Activated T-cell treated with anti-CD3 and anti-CD28 coated beads for 1 hour (primary cell): ENCODE results near the gene ACOXL.

Experiments
- DNase-seq: peaks from one replicate; pipeline ENCODE4 v3.0.0-alpha.2; 2020; ENCODE audit warnings: low read depth

The ACOXL gene

DNA sequence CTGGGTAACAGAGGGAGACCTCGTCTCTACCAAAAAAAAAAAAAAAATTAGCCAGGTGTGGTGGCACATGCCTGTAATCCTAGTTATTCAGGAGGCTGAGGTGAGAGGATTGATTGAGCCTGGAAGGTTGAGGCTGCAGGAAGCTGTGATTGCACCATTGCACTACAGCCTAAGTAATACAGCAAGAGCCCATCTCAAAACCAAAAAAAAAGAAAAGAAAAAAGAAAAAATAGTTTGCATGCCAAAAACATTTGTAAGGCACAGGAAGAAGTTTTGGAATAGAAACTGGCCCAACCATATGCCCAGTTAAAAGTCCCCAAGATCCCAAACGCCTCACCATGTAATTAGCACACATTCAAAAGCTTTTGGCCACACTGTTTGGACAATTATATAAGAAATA is 13.4 kb upstream of the ACOXL start:
- no peak for DNase-seq

GRCh38 chr2:110720547-110720946 is 11.8 kb upstream of the ACOXL start:
- DNase-seq, result no peak

GRCh38 chr2:110724820-110725219 is 7.6 kb upstream of the ACOXL start:
- no peak for DNase-seq

DNA sequence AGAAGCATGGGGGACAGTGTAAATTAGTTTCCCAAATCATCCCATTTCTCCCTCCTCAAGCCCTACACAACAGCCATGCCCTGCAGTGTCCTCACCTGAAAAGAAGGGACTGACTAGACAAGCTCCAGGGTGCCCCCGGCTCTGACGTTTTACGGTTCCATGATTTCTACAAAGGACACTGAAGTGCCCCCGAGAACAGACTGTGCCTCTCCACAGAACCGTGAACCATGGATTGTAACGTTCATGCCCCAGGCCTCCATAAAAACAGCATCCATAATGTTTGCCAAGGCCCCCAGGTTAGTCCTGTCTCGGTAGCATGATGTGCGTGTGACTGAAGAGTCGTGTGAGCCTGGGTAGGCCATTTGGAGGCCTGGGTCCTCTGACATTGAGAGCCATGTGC is 7.0 kb upstream of the ACOXL start:
- DNase-seq, result no peak

DNA sequence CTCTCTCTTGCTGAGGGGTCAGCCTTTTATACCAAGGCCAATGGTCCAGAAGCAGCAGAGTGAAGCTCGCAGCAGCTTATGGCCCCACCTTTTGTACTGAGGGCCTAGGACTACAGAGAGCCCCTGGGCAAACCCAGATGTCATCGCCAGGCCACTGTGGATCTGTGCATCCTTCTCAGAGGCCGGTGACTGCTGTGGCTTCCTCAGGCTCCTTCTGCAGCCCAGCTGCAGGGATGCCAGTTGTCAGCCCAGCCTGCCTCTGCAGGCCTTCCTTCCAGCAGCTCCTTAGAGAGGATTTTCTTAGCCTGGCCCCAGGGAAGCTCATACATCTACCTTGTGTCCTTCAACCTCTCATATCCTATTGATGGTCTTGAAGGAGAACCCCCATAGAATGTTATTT is 6.5 kb upstream of the ACOXL start:
- no peak for DNase-seq

DNA sequence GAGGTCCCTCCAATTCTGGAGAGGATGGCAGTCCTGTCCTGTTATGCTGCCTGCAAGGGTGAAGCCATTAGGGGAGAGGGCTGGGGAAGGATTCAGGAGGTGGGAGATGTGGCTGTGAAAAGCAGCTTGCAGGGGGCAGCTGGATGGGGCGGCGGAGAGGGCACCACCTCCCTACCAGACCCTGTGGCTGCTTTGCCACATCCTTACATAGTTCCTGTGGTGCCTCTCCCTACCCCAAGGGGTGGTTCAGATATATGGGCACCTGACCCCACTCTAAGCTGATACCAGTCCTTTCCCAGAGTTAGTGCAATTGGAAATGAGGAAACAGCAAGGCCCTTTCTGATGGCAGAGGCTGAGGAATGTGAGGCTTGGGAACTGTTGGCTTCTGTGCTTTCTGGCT is 6.1 kb upstream of the ACOXL start:
- DNase-seq, result no peak

DNA sequence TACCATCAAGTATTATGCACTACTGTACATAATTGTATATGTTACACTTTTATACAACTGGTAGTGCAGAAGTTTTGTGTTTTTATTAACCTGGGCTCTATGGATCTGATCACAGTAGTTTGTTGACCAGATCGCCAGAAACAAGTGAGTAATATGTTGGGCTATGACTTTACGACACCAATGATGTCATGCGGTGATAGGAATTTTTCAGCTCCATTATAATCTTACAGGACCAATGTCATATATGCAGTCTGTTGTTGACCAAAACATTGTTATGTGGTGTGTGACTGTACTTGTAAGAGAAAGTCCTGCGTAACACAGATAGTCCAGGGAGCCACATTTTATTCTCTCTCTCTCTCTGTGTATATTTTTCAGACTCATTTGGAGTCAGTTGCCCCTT is 4.5 kb upstream of the ACOXL start:
- no peak for DNase-seq

DNA sequence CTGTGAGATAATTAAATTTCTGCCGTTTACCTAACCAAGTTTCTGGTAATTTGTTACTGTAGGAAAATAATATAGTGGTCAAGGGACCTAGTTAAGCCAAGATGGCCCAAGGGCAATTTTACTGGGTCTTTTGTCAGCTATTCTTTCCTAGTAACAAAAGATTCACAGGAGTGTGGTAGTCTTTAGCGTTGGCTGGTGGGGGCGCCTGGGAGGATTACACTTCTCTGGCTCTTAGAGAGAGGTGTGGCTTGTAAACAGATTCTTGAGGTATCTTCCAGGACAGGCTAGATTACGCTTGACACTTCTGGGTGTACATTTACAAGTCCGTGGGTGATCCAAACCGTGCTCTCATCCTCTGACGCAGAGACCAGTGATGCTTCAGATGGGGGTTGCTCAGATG is 3.3 kb upstream of the ACOXL start:
- no peak for DNase-seq

DNA sequence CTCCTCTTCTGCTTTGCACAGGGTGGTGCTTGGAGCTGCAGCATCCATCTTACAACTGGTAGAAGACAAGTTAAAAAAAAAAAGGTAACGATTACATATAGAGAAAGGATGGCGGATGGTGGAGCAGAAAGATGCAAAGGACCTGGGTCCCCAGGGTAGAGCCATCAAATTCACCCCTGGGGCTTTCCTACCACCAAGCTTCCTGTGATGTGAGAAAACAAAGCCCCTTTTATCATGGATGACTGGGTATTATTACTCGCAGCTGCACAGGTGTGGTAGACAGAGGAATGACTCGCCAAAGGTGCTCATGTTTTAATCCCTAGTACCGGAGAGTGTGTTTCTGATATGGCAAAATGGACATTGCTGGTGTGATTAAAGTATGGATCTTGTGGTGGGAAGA is 1.3 kb upstream of the ACOXL start:
- no peak for DNase-seq

GRCh38 chr2:110735366-110735765 is 3.0 kb downstream of the ACOXL start:
- DNase-seq, result no peak

DNA sequence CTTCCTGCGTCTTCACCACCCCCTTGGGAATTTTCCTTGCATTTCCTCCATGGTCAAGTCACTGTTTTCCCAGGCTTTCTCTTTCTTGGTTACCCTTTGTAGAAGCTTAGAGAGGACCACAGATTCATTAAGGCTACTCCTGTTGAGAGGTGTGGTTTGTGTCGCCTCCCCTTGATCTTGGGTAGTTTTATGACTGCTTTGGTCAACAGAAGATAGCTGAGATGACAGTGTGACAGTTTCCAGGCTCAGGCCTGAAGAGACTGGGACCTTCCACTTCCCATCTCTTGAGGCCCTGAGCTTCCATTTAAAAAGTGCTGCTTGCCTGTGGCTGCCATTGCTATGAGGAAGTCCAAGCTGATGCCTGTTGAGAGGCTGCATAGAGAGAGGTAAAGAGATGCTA is 5.4 kb downstream of the ACOXL start:
- DNase-seq, result no peak

DNA sequence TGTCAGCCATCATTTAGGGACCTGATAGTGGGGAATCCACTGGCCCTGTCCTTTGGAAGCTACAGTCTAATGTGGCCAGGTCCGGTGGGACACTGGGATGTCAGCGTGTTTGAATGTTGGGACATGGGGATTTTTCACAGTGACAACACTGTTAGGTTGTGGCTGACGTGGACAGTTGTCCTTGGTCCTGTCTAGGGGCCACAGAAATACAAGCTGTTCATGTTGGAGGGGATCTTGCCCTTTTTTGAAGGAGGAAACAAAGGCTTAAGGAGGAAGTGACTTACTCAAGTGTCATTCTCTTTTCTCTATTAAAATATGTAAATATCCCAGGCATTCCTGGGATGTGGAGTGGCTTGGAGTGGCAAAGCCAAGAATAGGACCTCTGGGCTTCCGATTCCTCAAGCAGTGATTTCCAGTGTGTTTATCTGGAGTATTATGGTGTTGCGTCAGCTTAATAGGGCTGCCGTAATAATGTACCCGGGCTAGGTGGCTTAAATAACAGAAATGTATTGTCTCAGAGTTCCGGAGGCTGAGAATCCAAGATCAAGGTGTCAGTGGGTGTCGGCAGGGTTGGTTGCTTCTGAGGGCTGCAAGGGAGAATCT is 8.5 kb downstream of the ACOXL start:
- no peak for DNase-seq

- no peak for DNase-seq
Observed at GRCh38 chr2:110741491-110741980, 9.2 kb downstream of the ACOXL start.

GRCh38 chr2:110742412-110742811 is 10.0 kb downstream of the ACOXL start:
- DNase-seq, result no peak

DNA sequence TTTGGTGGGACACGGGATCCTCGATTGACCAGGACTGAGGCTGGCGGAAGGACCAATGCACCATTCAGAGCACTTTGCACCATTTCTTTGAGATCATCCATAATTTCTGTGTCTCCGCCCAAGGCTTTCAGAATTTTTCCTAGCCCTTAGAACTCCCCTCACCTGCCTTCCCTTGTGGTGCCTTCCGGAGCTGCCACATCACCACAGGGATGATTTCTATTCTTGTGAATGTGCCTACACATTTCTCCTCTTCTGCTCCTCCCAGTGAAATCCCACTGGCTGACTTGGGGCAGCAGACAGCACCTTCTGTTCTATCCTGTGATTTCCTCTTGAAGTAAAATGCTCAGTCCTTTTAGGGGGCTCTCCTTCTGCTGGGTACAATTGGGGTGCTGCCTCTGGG is 11.2 kb downstream of the ACOXL start:
- DNase-seq, result no peak

GRCh38 chr2:110744429-110744828 is 12.1 kb downstream of the ACOXL start:
- no peak for DNase-seq

- DNase-seq, result no peak
Observed at GRCh38 chr2:110745048-110745447, 12.7 kb downstream of the ACOXL start.

- no peak for DNase-seq
Observed at GRCh38 chr2:110746586-110747521, 14.5 kb downstream of the ACOXL start.

- DNase-seq, result no peak
Observed at GRCh38 chr2:110747522-110748488, 15.4 kb downstream of the ACOXL start.

- DNase-seq, result no peak
Observed at GRCh38 chr2:110748489-110748867, 16.1 kb downstream of the ACOXL start.

- no peak for DNase-seq
Observed at GRCh38 chr2:110751642-110752041, 19.3 kb downstream of the ACOXL start.

DNA sequence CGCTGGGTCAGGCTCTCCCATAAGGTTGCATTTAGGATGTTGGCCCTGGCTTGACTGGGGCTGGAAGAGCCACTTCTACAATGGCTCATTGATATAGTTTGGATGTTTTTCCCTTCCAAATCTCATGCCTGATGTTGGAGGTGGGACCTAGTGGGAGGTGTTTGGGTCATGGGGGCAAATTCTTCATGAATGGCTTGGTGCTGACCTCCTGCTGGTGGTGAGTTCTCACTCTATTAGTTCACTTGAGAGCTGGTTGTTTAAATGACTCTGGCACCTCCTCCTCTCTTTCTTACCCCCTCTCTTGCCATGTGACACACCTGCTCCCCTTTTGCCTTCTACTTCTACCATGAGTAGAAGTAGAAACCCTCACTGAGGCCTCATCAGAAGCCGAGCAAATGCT is 20.5 kb downstream of the ACOXL start:
- DNase-seq, result no peak
